Islet precursor cell (in vitro differentiated cells): Measurements from ENCODE around the gene CREB5.
A peak's percentile ranks its signal among the peaks of the same experiment; 100 is the strongest.

Source experiments
- DNase-seq: peaks from one replicate; pipeline ENCODE4 v3.0.0-alpha.2; 2018

Gene CREB5

DNA sequence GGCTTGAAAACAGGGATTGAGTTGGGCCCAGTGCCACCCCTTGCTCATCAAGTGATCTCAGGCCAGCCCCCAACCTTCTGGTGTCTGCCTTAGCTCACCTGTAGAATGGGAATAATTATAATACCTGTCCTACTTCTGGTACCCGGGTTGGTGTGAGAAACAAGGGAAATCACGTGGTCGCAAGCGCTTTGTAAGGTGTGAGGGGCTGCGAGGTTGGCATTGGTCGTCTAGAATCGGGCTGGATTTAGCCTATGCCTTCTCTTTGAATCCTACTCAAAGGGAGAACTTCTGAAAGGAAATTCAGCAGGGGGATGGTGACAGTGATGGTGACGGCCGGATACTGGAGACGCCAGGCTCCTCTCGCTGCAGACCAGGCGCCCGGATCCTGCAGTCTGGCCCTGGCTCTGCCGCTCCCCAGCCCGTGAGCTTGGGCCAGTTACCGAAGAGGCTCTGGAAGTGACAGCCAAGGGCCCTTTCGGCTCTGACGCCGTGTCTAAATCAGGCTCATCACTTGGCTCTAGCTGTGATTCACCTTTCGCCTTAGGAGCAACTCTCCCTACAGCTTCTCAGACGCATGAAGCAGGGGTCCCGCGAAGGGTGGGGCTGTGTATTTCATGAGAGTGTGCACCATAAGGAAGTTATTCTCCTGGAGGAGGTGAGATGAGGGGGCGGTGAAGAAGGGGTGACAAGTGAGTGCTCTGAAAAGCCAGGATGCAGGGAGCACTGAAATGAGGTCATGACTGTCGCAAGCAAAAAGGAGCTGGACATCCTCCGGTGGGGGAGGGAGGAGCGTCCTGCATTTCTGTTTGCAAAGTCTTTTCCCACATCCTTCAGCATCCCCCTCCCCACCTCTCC is 4.0 kb upstream of the CREB5 start:
- peak; percentile 88 for DNase-seq

DNA sequence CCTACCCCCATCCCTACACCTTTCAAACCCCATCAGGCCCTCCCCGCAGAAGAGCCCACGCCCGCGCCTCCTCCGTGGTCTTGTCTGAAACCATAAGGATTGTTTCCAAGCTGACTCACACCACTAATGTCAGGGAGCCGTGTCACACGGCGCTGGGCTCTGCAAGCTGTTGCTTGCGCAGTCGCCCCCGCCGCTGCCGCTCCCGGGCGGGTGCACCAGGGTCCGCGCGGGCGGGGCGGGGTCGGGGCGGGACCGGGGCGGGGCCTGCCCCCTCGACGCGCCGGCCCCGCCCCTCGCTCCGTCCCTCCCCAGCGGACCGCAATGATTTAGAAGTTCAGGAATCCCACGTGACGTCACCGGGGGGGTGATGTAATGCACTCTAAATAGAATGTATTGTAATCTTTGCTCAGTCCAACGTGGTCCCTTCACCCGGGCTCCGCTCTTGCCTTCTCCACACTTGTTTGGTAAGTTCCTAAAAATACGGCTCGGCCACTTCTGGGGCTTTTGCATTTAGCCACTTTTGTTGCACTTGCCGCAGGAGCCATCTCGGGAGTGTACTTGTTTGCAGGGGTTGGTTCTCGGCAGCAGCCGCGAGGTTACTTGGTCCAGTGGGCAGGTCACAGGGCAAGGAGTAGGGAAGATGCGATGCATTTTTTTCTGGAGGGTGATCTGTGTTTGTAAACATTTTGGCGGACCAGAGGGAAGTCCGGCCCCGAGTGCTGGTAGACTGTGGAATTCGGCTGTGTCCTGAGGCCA is 3.2 kb upstream of the CREB5 start:
- DNase-seq, result peak; percentile 97

DNA sequence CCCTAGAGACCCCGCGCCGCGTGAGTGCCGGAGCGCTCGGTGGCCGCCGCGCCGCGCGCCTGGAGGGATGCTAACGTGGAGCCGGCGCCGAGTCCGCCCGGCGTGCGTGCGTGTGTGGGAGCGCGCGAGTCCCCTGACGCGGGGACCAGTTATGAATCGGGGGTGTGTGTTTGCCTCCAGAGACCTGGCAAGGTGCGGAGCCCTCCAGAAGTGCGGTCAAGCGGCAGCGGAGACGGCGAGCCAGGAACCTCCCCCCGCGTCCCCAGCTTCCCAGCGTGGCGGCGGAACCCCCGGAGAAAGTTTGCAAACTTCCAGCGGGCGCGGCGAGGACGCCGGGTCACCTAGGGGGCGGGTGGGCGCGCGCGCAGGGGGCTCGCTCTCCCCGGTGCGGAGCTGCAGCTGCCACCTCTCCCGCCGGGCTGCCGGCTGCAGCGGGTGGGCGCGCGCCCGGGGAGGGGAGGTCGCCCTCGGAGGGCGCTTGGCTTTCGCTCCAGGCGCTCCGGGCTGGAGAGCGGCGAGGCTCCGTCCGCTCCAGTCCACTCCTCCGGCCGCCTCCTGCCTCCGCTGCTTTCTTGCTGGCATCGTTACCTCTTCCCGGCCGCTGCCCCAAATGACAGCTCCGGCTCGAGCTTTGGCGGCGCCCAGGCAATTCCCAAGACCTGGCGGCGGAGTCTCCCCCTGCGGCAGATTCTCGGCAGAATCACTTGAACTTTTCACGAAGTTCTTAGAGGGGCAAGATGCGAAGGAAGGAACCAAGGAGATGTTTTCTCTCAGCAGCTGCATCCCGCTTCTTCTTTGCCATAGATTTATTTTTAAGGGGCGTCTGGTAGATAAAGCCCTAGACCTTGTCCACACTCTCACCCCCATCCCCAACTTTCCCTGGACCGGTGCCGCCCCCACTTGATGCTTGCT is 2.3 kb upstream of the CREB5 start:
- peak; percentile 71 for DNase-seq

GRCh38 chr7:28410628-28411531 is 1.4 kb upstream of the CREB5 start:
- DNase-seq, result peak; percentile 83

DNA sequence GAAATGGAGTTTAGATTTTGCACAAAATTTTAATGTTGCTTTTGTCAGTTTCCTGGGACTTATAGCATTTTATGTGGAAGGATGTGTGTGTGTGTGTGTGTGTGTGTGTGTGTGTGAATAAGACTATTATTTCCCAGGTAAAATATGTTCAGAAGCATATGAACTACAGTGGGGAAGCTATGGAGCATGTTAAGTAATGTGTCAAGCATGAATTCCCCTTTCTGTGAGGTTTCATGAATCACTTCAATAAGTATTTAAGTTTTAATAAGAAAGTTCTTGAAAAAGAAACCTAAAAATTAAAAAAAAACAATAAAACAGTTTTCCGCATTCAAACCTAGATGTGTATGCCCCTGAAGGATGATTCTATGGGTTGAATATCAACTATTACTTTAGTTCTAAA is 693 bp downstream of the CREB5 start:
- no peak for DNase-seq

DNA sequence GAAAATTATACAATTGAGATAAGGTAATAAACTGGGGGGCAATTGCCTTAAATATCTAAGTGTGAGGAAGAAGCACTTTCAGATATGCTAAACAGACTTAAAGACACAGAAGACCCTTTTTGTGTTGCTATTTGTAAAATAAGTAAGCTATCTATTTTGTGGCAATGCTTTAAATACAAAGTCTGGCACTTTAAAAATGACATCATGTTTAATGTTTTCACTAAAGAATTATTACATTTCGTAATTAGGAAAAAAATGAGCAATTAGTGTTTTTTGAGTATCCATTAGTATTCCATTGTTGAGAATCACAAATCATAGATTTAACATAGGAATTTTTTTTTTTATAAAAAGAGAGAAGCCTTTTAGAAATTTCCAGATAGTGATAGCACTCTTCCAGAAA is 2.1 kb downstream of the CREB5 start:
- no peak for DNase-seq

- no peak for DNase-seq
Measured at GRCh38 chr7:28417321-28417940, 5.1 kb downstream of the CREB5 start.

- no peak for DNase-seq
Measured at GRCh38 chr7:28418311-28418710, 6.0 kb downstream of the CREB5 start.

- DNase-seq, result no peak
Measured at GRCh38 chr7:28418966-28419365, 6.6 kb downstream of the CREB5 start.

GRCh38 chr7:28419716-28420115 is 7.4 kb downstream of the CREB5 start:
- no peak for DNase-seq

GRCh38 chr7:28423112-28423511 is 10.8 kb downstream of the CREB5 start:
- no peak for DNase-seq

- no peak for DNase-seq
Measured at GRCh38 chr7:28423918-28424514, 11.7 kb downstream of the CREB5 start.

DNA sequence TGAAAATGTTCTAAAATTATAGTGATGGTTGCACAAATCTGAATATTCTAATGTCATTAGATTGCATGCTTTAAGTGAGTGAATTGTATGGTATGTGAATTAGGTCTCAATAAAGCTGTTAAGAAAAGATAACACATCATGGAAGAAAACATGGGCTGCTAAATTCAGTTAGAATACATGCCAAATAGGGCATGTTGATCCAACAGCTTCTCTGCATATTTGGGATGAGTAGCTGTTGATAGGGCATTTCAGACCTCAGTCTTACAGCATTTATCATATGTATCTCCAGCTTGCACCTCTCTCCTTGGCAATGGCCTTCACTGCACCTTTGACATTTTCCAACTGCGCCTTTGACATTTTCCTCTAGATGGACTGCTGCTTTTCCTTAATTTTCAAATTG is 13.2 kb downstream of the CREB5 start:
- DNase-seq, result no peak

- no peak for DNase-seq
Measured at GRCh38 chr7:28427236-28427635, 14.9 kb downstream of the CREB5 start.

GRCh38 chr7:28430616-28431015 is 18.3 kb downstream of the CREB5 start:
- DNase-seq, result no peak

GRCh38 chr7:28432105-28432504 is 19.8 kb downstream of the CREB5 start:
- no peak for DNase-seq

DNA sequence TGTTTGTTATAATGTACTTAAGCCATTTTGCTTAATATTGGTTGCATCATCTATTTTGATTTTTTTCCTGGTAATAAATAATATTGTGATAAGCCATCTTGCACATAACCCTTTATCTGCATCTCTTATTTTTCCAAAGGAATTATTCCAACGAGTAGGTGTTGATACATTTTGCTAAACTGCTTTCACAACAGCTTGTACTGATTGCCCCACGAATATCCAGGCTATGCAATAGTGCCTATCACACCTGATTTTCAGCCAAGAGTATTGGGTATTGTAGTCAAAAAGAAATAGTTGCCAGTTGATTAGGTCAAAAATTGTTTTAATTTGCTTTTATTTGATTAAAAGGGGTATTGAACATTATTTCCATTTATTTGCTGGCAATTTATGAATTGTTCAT is 20.7 kb downstream of the CREB5 start:
- no peak for DNase-seq

DNA sequence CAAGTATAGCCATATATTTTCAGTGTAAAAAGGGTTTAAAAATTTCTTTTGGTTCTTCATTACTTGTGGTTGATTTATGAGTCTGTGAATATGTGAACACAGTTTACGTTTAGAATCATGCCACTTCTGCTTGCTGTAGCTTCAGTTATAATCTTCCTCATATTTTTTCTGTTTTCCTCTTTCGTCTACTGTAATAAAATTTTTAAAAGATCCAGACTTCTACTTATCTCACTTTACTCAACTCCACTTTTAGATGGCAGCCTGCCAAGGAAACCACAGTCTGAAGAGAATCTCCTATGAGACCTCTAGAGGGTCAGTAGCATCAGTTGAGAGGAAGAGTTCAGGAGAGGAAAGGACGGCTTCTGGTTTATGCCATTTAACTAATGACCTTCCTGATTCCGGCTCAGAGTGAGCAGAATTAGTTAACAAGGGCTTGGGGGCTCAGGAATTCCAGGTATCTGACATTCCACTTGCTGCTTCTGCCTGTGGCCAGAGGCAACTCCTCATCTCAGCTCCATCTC is 21.4 kb downstream of the CREB5 start:
- peak; percentile 82 for DNase-seq

- no peak for DNase-seq
Measured at GRCh38 chr7:28434510-28434909, 22.2 kb downstream of the CREB5 start.

DNA sequence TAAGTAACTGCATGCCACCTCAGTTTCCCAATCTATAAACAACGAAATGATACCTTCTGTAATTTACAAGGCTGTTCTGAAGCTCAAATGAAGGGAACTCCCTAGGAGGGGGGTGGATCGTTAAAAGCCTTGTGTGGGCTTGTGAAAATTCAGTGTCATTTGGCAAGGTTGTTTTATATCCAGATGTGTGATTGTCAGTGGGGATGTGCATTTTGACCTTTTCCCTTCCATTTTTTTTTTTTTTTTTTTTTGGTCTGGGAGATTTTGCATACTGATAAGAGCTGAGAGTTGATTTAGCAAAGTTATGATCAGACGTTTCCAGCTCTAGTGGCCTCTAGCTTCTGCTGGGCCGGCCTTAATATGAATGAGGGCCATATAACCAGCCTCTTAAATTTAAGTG is 22.8 kb downstream of the CREB5 start:
- DNase-seq, result no peak
